GM12864 (cell line): ENCODE data around the gene EPB41L4B.
A peak's percentile ranks its signal among the peaks of the same experiment; 100 is the strongest.

Experiments
- DNase-seq: peaks from one replicate; pipeline ENCODE4 v3.0.0-alpha.2; 2011; ENCODE audit warnings: low read depth
- H3K4me3 ChIP-seq: 2 replicates; pipeline ENCODE4 v1.5.1; 2011; ENCODE audit warnings: mild to moderate bottlenecking, low read depth, low read length, control low read depth
- TF ChIP-seq, protein P1 (sequence below): IDR thresholded peaks from 2 replicates; pipeline ENCODE4 v1.5.1; 2011; ENCODE audit warnings: low read depth, mild to moderate bottlenecking, moderate library complexity, low read length, control low read depth, inconsistent platforms; ENCODE audit errors: missing control alignments

The EPB41L4B gene

DNA sequence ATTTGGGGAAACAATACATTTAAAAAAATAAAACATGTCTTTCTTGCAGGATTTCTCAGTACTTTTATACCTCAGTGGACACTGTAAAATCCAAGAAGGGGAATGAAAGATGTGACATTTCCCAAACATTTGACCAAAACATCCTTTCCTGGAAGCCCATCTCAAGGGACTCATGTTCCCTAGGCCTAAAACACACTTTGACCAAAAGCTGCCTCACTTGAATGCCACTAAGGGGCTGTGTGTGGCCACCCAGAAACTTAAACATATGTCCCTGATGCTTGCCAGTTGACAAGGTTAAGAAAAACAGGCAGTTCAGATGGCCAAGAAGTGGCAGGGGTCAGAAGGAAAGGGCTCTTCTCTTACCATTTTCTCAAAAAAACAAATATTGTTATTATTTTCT, 73.6 kb downstream of the EPB41L4B start:
- DNase-seq: no peak
- TF ChIP-seq, protein P1, sequence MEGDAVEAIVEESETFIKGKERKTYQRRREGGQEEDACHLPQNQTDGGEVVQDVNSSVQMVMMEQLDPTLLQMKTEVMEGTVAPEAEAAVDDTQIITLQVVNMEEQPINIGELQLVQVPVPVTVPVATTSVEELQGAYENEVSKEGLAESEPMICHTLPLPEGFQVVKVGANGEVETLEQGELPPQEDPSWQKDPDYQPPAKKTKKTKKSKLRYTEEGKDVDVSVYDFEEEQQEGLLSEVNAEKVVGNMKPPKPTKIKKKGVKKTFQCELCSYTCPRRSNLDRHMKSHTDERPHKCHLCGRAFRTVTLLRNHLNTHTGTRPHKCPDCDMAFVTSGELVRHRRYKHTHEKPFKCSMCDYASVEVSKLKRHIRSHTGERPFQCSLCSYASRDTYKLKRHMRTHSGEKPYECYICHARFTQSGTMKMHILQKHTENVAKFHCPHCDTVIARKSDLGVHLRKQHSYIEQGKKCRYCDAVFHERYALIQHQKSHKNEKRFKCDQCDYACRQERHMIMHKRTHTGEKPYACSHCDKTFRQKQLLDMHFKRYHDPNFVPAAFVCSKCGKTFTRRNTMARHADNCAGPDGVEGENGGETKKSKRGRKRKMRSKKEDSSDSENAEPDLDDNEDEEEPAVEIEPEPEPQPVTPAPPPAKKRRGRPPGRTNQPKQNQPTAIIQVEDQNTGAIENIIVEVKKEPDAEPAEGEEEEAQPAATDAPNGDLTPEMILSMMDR: no peak
- H3K4me3 ChIP-seq: no peak overlapping the region

DNA sequence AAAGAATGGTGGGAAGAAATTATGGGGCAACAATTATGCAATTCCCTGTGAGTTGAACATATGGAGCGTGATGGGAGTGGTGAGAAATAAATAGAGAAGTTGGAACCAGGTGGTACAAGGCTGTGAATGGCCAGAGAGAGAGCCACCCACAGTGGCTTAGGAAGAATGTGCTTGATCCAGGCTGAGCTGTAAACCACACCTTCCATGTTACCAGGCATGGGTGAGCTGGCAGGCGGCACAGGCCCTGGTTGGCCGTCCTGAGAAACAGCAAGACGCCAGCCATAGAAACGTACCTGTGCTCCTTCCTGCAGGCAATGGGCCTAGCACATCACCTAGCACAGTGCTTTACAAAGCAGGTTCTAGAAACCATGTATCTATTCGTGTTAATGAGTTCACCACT, 74.3 kb downstream of the EPB41L4B start:
- DNase-seq: no peak
- TF ChIP-seq, protein P1: no peak
- H3K4me3 ChIP-seq: no peak overlapping the region

DNA sequence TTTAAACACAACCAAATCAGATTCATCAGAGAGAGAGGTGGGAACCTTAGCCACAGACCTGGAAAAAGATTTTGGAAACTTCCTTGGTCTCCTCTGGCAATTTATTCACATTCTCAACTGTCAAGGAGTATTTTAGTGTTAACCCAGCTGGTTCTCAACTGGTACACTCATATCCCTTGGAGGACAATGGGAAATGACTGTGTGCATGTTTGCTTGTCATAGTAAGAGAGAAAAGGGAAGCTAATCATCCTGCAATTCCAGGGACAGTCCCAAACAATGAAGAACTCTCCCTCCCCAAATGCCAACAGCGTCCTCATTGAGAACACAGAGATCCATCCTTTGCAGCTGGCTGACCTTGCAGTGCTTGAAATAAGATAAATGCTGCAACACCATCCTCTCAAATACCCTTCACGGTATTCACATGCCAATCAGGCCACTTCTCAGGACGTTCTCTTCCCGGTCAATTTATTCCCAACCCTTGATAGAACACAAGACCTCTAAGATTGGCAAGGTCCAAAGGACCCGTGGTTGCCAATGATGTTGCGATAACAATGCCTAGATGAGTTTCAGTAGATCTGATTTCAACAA, 75.5 kb downstream of the EPB41L4B start:
- TF ChIP-seq, protein P1: no peak
- no peak overlapping the region for H3K4me3 ChIP-seq
- no peak for DNase-seq

DNA sequence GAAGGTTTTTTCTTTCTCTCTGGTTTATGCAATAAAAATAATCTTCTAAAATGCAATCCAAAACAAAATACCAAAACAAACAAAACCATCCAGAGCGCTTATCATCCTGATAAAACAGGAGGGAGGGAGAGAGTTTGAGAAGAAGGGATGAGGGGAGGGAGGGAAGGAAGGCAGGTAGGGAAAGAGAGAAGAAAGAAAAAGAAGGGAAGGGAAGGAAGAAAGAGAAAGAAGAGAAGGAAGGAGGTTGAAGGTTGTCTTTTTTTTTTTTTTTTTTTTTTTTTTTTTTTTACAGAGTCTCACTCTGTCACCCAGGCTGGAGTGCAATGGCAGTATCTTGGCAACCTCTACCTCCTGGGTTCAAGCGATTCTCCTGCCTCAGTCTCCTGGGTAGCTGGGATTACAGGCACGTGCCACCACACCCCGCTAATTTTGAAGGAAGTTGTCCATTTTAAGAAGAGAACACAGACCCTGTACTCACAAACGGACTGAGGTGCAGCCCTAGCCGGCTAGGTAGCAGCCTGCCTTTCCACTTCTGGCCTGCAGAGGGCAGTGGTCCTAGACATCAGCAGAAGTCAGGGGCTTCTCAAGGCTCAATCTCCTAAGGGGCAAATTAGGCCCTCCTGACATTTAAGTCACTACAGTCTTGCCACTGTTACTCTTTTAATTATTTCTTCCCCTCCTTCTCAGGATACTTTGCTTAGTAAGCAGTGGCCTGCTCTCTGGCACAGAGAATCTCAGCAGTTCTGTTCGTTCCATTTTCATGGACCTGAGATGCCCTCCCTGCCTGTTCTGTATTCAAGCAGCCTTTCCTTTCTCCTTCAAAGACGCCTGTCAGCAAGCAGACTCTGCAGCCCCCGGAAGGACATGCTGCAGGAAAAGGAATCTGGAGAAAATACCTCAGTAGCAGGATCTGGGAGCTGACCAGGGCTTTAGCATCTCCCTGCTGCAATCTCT, 76.4 kb downstream of the EPB41L4B start:
- TF ChIP-seq, protein P1: peak; percentile 99
- DNase-seq: peak; percentile 27
- no peak overlapping the region for H3K4me3 ChIP-seq

DNA sequence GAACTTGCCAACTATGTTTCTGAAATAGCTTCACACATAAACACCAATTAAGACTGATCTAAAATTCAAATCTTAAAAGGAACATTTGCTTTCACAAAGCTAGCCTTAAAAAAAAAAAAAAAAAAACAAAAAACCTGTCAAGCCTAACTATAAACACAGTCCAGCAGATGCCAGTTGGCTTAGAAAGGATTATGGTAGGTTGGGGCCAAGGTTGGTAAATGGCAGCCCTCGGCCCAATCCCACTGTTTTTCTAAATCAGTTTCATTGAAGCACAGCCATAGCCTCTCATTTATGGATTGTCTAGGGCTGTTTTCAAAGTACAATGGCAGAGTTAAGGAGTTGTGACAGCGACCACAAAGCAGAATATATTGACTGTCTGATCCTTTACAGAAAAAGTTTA, 78.1 kb downstream of the EPB41L4B start:
- TF ChIP-seq, protein P1: no peak
- no peak for DNase-seq
- no peak overlapping the region for H3K4me3 ChIP-seq

DNA sequence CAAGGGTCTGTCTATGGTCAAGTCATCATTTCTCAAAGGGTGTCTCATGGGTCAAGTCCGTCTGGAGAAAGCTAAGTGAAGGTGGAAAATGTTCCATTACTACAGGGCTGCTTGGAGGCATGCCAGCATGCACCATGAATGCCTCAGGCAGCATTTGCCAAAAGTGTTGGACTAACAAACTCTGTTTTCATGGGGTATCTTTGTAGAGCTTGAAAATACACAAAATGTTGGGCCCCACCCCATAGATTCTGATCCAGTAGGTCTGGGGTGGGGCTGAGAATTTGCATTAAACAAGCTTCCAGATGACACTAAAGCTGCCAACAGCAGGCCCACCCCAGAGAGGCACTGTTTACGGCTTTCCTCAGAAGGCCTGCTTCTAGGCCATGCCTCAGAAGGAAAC, 78.8 kb downstream of the EPB41L4B start:
- no peak overlapping the region for H3K4me3 ChIP-seq
- no peak for DNase-seq
- TF ChIP-seq, protein P1: no peak
